Measurements from ENCODE around the gene TRIM36.

The TRIM36 gene

GRCh38 chr5:115169487-115170133 is at the start of gene TRIM36:
Gene TRIM36 (minus strand): TSS chr5:115169908. CDS start chr5:115169634, 274 bp downstream.
- DNase-seq, result peak; percentile 94

GRCh38 chr5:115214541-115214940 is 44.8 kb upstream of the TRIM36 start:
- DNase-seq, result no peak

- DNase-seq, result no peak
Measured at GRCh38 chr5:115209279-115209678, 39.6 kb upstream of the TRIM36 start.

- no peak for DNase-seq
Measured at GRCh38 chr5:115202952-115203351, 33.2 kb upstream of the TRIM36 start.

GRCh38 chr5:115196161-115196560 is 26.5 kb upstream of the TRIM36 start:
- DNase-seq, result no peak

- no peak for DNase-seq
Measured at GRCh38 chr5:115194676-115195075, 25.0 kb upstream of the TRIM36 start.

GRCh38 chr5:115193295-115193694 is 23.6 kb upstream of the TRIM36 start:
- no peak for DNase-seq

- no peak for DNase-seq
Measured at GRCh38 chr5:115192098-115192497, 22.4 kb upstream of the TRIM36 start.

GRCh38 chr5:115191474-115192031 is 21.8 kb upstream of the TRIM36 start:
- no peak for DNase-seq

- DNase-seq, result no peak
Measured at GRCh38 chr5:115190388-115190787, 20.7 kb upstream of the TRIM36 start.

- no peak for DNase-seq
Measured at GRCh38 chr5:115189866-115190265, 20.2 kb upstream of the TRIM36 start.

- no peak for DNase-seq
Measured at GRCh38 chr5:115186794-115187193, 17.1 kb upstream of the TRIM36 start.

- DNase-seq, result no peak
Measured at GRCh38 chr5:115184770-115185169, 15.1 kb upstream of the TRIM36 start.

- no peak for DNase-seq
Measured at GRCh38 chr5:115181757-115182156, 12.0 kb upstream of the TRIM36 start.

- peak; percentile 57 for DNase-seq
Measured at GRCh38 chr5:115180165-115180709, 10.5 kb upstream of the TRIM36 start.

GRCh38 chr5:115179394-115180164 is 9.9 kb upstream of the TRIM36 start:
- peak; percentile 20 for DNase-seq

- DNase-seq, result no peak
Measured at GRCh38 chr5:115179030-115179393, 9.3 kb upstream of the TRIM36 start.

- DNase-seq, result no peak
Measured at GRCh38 chr5:115170929-115171510, 1.3 kb upstream of the TRIM36 start.

GRCh38 chr5:115170134-115170928 is 623 bp upstream of the TRIM36 start:
- no peak for DNase-seq

GRCh38 chr5:115168829-115169486 is 750 bp downstream of the TRIM36 start:
- DNase-seq, result peak; percentile 25

GRCh38 chr5:115166744-115167393 is 2.8 kb downstream of the TRIM36 start:
- DNase-seq, result no peak

- DNase-seq, result no peak
Measured at GRCh38 chr5:115165790-115166189, 3.9 kb downstream of the TRIM36 start.

Data from NCI-H82 (cell line).